Endodermal cell (in vitro differentiated cells): ENCODE results near the gene LOXL4. TPM values are rescaled to one million over a fixed set of nuclear protein-coding genes. Genes with fewer than 3 reads are reported as not detected.

Experiments used
- DNase-seq: peaks from one replicate; pipeline ENCODE4 v3.0.0-alpha.2; 2017
- H3K27ac ChIP-seq: 2 replicates; pipeline ENCODE4 v1.5.1; 2013; ENCODE audit warnings: mild to moderate bottlenecking, low read depth, low read length, moderate library complexity
- H3K27me3 ChIP-seq: 2 replicates; pipeline ENCODE4 v1.6.1; 2013; ENCODE audit warnings: mild to moderate bottlenecking, low read length, moderate library complexity; ENCODE audit not compliant: insufficient read depth, control insufficient read depth, poor library complexity, severe bottlenecking
- H3K36me3 ChIP-seq: 2 replicates; pipeline ENCODE4 v1.7.0; 2013; ENCODE audit warnings: mild to moderate bottlenecking, low read length, moderate library complexity; ENCODE audit not compliant: control insufficient read depth, insufficient read depth
- H3K4me1 ChIP-seq: one replicate; pipeline ENCODE4 v1.7.0; 2013; ENCODE audit warnings: low read length; ENCODE audit not compliant: control insufficient read depth, insufficient read depth
- H3K4me3 ChIP-seq: 2 replicates; pipeline ENCODE4 v1.5.1; 2013; ENCODE audit warnings: mild to moderate bottlenecking, low read length, moderate library complexity
- H3K9ac ChIP-seq: 2 replicates; pipeline ENCODE4 v1.6.1; 2013; ENCODE audit warnings: mild to moderate bottlenecking, low read length, moderate library complexity; ENCODE audit not compliant: poor library complexity, severe bottlenecking; ENCODE audit errors: extremely low read depth
- H3K9me3 ChIP-seq: 2 replicates; pipeline ENCODE4 v1.6.1; 2013; ENCODE audit warnings: mild to moderate bottlenecking, low read length, moderate library complexity; ENCODE audit not compliant: control insufficient read depth
- H3K27ac Mint-ChIP-seq: 2 replicates; pipeline ENCODE4 v1.8.0; 2020; ENCODE audit warnings: mixed read lengths
- H3K27me3 Mint-ChIP-seq: 2 replicates; pipeline ENCODE4 v1.8.0; 2021; ENCODE audit warnings: mild to moderate bottlenecking, mixed read lengths; ENCODE audit not compliant: insufficient read depth
- H3K36me3 Mint-ChIP-seq: 2 replicates; pipeline ENCODE4 v1.8.0; 2020; ENCODE audit warnings: low read depth, mixed read lengths
- H3K4me1 Mint-ChIP-seq: 2 replicates; pipeline ENCODE4 v1.8.0; 2020; ENCODE audit warnings: mixed read lengths
- H3K4me3 Mint-ChIP-seq: 2 replicates; pipeline ENCODE4 v1.8.0; 2020; ENCODE audit warnings: mild to moderate bottlenecking, moderate library complexity, mixed read lengths
- H3K9me3 Mint-ChIP-seq: 2 replicates; pipeline ENCODE4 v1.8.0; 2020; ENCODE audit warnings: mild to moderate bottlenecking, mixed read lengths
- CTCF ChIP-seq: fragments of 200-600 bp; sonication (generic); conservative IDR thresholded peaks from 2 replicates; pipeline ENCODE4 v1.5.0; 2021; ENCODE audit warnings: antibody characterized with exemption, mild to moderate bottlenecking
- WGBS, 2 experiments: methylation state at CpG; one replicate each; pipeline versions ENCODE4 v1.1.5 to v1.1.7; 2013; ENCODE audit warnings: missing lambda C conversion rate in 2 of 2, mixed read lengths in 1 of 2; ENCODE audit not compliant: insufficient coverage in 1 of 2, insufficient read length in 1 of 2; 5-methylcytosine and 5-hydroxymethylcytosine counted together
- total RNA-seq, 2 donors: library from RNA; stranded (reverse); fragmentation: NEBNext Ultra II Directional in 1 of 2; extraction: Animal tissue kit (Norgen Biotek cat#: 25700) in 1 of 2; gene quantifications; 2 replicates in 1 of 2; 3 replicates in 1 of 2; pipeline ENCODE4 v1.2.1, GENCODE V29; 2021

Gene LOXL4
- total RNA-seq, 2 donors from 2014 or later = 0.57 to 0.77 TPM

GRCh38 chr10:98242823-98243222 is 25.2 kb downstream of the LOXL4 start:
- H3K27ac Mint-ChIP-seq = no peak overlapping the region

GRCh38 chr10:98240524-98240923 is 27.5 kb downstream of the LOXL4 start:
- no peaks in the 10 kb centered on the region for H3K4me1 Mint-ChIP-seq
- no peak overlapping the region for H3K27ac ChIP-seq
- H3K27me3 ChIP-seq = no peaks in the 10 kb centered on the region
- WGBS, 2 experiments = 78% methylated on average over 2 of the region's 3 CpGs; no CpG with 5 or more reads in 1 of the 2 experiments
- no peak for TF ChIP-seq CTCF
- H3K4me1 ChIP-seq = no peaks in the 10 kb centered on the region
- H3K36me3 Mint-ChIP-seq = peaks cover 28% of the 10 kb centered on the region
- peaks cover 37% of the 10 kb centered on the region for H3K36me3 ChIP-seq
- H3K9me3 Mint-ChIP-seq = no peaks in the 10 kb centered on the region
- H3K4me3 Mint-ChIP-seq = no peak overlapping the region
- no peaks in the 10 kb centered on the region for H3K9me3 ChIP-seq
- H3K27me3 Mint-ChIP-seq = no peaks in the 10 kb centered on the region
- H3K27ac Mint-ChIP-seq = no peak overlapping the region
- H3K4me3 ChIP-seq = no peak overlapping the region
- no peak overlapping the region for H3K9ac ChIP-seq
- DNase-seq = no peak

More at GRCh38 chr10:98242823-98243222, 25.2 kb downstream of the LOXL4 start:
- Mint-ChIP-seq H3K36me3 (peaks cover 11% of the 10 kb centered on the region), H3K9me3 (no peaks in the 10 kb centered on the region), H3K4me1 (no peaks in the 10 kb centered on the region), H3K27me3 (no peaks in the 10 kb centered on the region), H3K4me3 (no peak overlapping the region)
- no peak for DNase-seq
- Histone ChIP-seq H3K9me3 (no peaks in the 10 kb centered on the region), H3K36me3 (peaks cover 45% of the 10 kb centered on the region), H3K4me1 (no peaks in the 10 kb centered on the region), H3K4me3 (no peak overlapping the region), H3K9ac (no peak overlapping the region), H3K27ac (no peak overlapping the region), H3K27me3 (no peaks in the 10 kb centered on the region)
- peak; percentile 66 for TF ChIP-seq CTCF
- 57 to 81% methylated on average over 1 of the region's 1 CpG for WGBS, 2 experiments

GRCh38 chr10:98238391-98238790 is 29.6 kb downstream of the LOXL4 start:
- Histone ChIP-seq H3K4me3 (no peak overlapping the region), H3K36me3 (peaks cover 30% of the 10 kb centered on the region), H3K9ac (no peak overlapping the region), H3K27me3 (no peaks in the 10 kb centered on the region), H3K9me3 (no peaks in the 10 kb centered on the region), H3K4me1 (no peaks in the 10 kb centered on the region), H3K27ac (no peak overlapping the region)
- H3K27me3 Mint-ChIP-seq = no peaks in the 10 kb centered on the region
- TF ChIP-seq CTCF = no peak
- no peak overlapping the region for H3K27ac Mint-ChIP-seq
- no peak for DNase-seq
- no peaks in the 10 kb centered on the region for H3K9me3 Mint-ChIP-seq
- no peaks in the 10 kb centered on the region for H3K4me1 Mint-ChIP-seq
- H3K36me3 Mint-ChIP-seq = peaks cover 22% of the 10 kb centered on the region
- WGBS, 2 experiments = 86 to 100% methylated on average over 1 of the region's 1 CpG
- H3K4me3 Mint-ChIP-seq = no peak overlapping the region
